ENCODE measurements around the gene JPH3.
"Not testable (repeated sequence)": the region's sequence is repeated elsewhere in the genome, so short reads cannot be mapped to it uniquely, and the experiment has no call there.

The JPH3 gene

GRCh38 chr16:87572959-87573358 lies 29.3 kb upstream of the JPH3 start:
- no peak for DNase-seq (ENCODE audit: low read depth in 4 of 4, low spot score in 1 of 4)

- DNase-seq (ENCODE audit: low read depth in 4 of 4, low spot score in 1 of 4), result no peak
Observed at GRCh38 chr16:87575027-87575804, 27.1 kb upstream of the JPH3 start.

- no peak for DNase-seq (ENCODE audit: low read depth in 4 of 4, low spot score in 1 of 4)
Observed at GRCh38 chr16:87576171-87576570, 26.1 kb upstream of the JPH3 start.

GRCh38 chr16:87578142-87578930 lies 24.0 kb upstream of the JPH3 start:
- not testable (repeated sequence) for DNase-seq (ENCODE audit: low read depth in 4 of 4, low spot score in 1 of 4)

- DNase-seq (ENCODE audit: low read depth in 4 of 4, low spot score in 1 of 4), result no peak
Observed at GRCh38 chr16:87579691-87580090, 22.6 kb upstream of the JPH3 start.

- DNase-seq (ENCODE audit: low read depth in 4 of 4, low spot score in 1 of 4), result no peak
Observed at GRCh38 chr16:87580855-87581261, 21.4 kb upstream of the JPH3 start.

- DNase-seq (ENCODE audit: low read depth in 4 of 4, low spot score in 1 of 4), result no peak
Observed at GRCh38 chr16:87581857-87582215, 20.5 kb upstream of the JPH3 start.

- DNase-seq (ENCODE audit: low read depth in 4 of 4, low spot score in 1 of 4), result no peak
Observed at GRCh38 chr16:87582216-87582965, 19.9 kb upstream of the JPH3 start.

- no peak for DNase-seq (ENCODE audit: low read depth in 4 of 4, low spot score in 1 of 4)
Observed at GRCh38 chr16:87582966-87583325, 19.4 kb upstream of the JPH3 start.

- DNase-seq (ENCODE audit: low read depth in 4 of 4, low spot score in 1 of 4), result no peak
Observed at GRCh38 chr16:87583453-87584131, 18.7 kb upstream of the JPH3 start.

GRCh38 chr16:87584271-87584670 lies 18.0 kb upstream of the JPH3 start:
- no peak for DNase-seq (ENCODE audit: low read depth in 4 of 4, low spot score in 1 of 4)

- no peak for DNase-seq (ENCODE audit: low read depth in 4 of 4, low spot score in 1 of 4)
Observed at GRCh38 chr16:87584975-87585374, 17.3 kb upstream of the JPH3 start.

GRCh38 chr16:87585442-87586200 lies 16.7 kb upstream of the JPH3 start:
- DNase-seq (ENCODE audit: low read depth in 4 of 4, low spot score in 1 of 4), result no peak

- no peak for DNase-seq (ENCODE audit: low read depth in 4 of 4, low spot score in 1 of 4)
Observed at GRCh38 chr16:87586201-87586782, 16.0 kb upstream of the JPH3 start.

GRCh38 chr16:87587636-87588035 lies 14.7 kb upstream of the JPH3 start:
- DNase-seq (ENCODE audit: low read depth in 4 of 4, low spot score in 1 of 4), result no peak

GRCh38 chr16:87592018-87592712 lies 10.1 kb upstream of the JPH3 start:
- no peak for DNase-seq (ENCODE audit: low read depth in 4 of 4, low spot score in 1 of 4)

- DNase-seq (ENCODE audit: low read depth in 4 of 4, low spot score in 1 of 4), result no peak
Observed at GRCh38 chr16:87593710-87594258, 8.5 kb upstream of the JPH3 start.

- no peak for DNase-seq (ENCODE audit: low read depth in 4 of 4, low spot score in 1 of 4)
Observed at GRCh38 chr16:87595712-87596111, 6.6 kb upstream of the JPH3 start.

GRCh38 chr16:87597324-87597830 lies 4.9 kb upstream of the JPH3 start:
- DNase-seq (ENCODE audit: low read depth in 4 of 4, low spot score in 1 of 4), result no peak

Data from stimulated activated CD4-positive, alpha-beta T cell treated with anti-CD3 and anti-CD28 coated beads, Interleukin-1b, Interleukin-23, amount 100 ng/mL, for 24 hours (primary cell).